ENCODE results near the gene DCAF7.

The DCAF7 gene

DNA sequence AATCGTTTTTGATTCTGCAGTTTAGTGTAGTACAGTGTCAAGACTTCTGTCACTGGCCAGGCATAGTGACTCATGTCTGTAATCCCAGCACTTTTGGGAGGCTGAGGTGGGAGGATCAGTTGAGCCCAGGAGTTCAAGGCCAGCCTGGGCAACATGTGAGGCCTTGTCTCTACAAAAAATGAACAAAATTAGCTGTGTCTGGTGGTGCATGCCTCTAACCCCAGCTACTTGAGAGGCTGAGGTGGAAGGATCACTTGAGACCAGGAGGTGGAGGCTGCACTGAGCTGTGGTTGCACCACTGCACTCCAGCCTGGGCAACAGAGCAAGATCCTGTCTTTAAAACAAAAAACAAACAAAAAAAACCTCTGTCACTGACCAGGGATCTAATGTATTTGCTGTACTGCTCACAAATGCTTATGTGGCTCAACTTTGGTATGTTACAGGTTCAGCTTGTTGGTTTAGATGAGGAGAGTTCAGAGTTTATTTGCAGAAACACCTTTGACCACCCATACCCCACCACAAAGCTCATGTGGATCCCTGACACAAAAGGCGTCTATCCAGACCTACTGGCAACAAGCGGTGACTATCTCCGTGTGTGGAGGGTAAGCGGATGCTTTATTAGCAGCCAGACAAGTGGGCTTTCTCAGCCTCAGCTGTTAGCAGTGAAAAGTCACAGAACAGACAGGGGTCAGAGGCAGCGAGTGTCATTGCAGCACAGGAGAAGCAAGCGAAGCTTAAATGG is 27.9 kb downstream of the DCAF7 start:
- TF ChIP-seq, protein P1, sequence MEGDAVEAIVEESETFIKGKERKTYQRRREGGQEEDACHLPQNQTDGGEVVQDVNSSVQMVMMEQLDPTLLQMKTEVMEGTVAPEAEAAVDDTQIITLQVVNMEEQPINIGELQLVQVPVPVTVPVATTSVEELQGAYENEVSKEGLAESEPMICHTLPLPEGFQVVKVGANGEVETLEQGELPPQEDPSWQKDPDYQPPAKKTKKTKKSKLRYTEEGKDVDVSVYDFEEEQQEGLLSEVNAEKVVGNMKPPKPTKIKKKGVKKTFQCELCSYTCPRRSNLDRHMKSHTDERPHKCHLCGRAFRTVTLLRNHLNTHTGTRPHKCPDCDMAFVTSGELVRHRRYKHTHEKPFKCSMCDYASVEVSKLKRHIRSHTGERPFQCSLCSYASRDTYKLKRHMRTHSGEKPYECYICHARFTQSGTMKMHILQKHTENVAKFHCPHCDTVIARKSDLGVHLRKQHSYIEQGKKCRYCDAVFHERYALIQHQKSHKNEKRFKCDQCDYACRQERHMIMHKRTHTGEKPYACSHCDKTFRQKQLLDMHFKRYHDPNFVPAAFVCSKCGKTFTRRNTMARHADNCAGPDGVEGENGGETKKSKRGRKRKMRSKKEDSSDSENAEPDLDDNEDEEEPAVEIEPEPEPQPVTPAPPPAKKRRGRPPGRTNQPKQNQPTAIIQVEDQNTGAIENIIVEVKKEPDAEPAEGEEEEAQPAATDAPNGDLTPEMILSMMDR (conservative IDR thresholded peaks at IDR 0.05; ENCODE audit: low read depth, low read length) = no peak
- Histone ChIP-seq H3K4me2 (no peak overlapping the region), H3K79me2 (ENCODE audit: insufficient read depth, low read depth) (no peaks in the 10 kb centered on the region), H3K27ac (no peak overlapping the region), H3K27me3 (ENCODE audit: insufficient read depth, low read depth) (no peaks in the 10 kb centered on the region), H4K20me1 (ENCODE audit: insufficient read depth) (no peaks in the 10 kb centered on the region), H3K4me3 (IDR thresholded peaks at IDR 0.05; ENCODE audit: insufficient read depth, low read depth, low read length) (no peak overlapping the region), H2AFZ (ENCODE audit: low read depth) (no peak overlapping the region), H3K4me1 (ENCODE audit: low read depth, poor library complexity, severe bottlenecking) (no peaks in the 10 kb centered on the region), H3K36me3 (ENCODE audit: insufficient read depth) (no peaks in the 10 kb centered on the region), H3K9ac (no peak overlapping the region)

DNA sequence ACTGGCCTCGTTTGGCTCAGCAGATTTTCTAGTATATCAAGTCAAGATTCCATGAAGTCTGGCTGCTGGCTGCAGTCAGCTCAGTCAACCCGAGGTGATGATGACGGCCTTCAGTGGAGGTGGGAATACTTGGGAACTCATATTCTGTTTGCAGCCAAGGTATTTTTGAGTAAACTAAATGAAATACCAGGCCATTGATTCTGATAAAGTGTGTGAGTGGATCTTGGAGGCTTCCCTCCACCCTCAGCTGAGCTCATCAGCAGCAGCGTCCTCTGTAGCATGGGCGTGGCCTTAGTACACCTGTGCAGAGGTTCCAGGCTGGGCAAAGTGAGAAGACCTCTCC is 28.5 kb downstream of the DCAF7 start:
- H3K79me2 ChIP-seq (ENCODE audit: insufficient read depth, low read depth) = no peaks in the 10 kb centered on the region
- no peaks in the 10 kb centered on the region for H3K4me1 ChIP-seq (ENCODE audit: low read depth, poor library complexity, severe bottlenecking)
- TF ChIP-seq, protein P1 (conservative IDR thresholded peaks at IDR 0.05; ENCODE audit: low read depth, low read length) = no peak
- H4K20me1 ChIP-seq (ENCODE audit: insufficient read depth) = no peaks in the 10 kb centered on the region
- H3K4me2 ChIP-seq = no peak overlapping the region
- no peaks in the 10 kb centered on the region for H3K27me3 ChIP-seq (ENCODE audit: insufficient read depth, low read depth)
- H3K27ac ChIP-seq = no peak overlapping the region
- no peaks in the 10 kb centered on the region for H3K36me3 ChIP-seq (ENCODE audit: insufficient read depth)
- H3K9ac ChIP-seq = no peak overlapping the region
- no peak overlapping the region for H2AFZ ChIP-seq (ENCODE audit: low read depth)
- no peak overlapping the region for H3K4me3 ChIP-seq (IDR thresholded peaks at IDR 0.05; ENCODE audit: insufficient read depth, low read depth, low read length)

DNA sequence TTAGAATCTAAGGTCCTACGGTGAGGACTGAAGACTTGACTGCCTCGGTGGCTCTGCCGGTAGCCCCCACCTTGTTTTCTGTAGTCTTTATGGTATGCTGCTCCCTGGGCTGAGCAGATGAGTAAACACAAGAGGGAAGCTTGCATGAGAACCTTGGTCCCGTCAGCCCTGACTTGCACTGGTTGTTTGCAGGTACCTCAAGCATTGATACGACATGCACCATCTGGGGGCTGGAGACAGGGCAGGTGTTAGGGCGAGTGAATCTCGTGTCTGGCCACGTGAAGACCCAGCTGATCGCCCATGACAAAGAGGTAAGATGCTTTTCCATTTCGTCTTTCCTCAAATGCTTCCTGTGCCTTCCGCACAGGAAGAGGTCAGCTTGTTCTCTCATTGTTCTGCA is 29.4 kb downstream of the DCAF7 start:
- Histone ChIP-seq H3K4me2 (no peak overlapping the region), H3K4me1 (ENCODE audit: low read depth, poor library complexity, severe bottlenecking) (peaks cover 4% of the 10 kb centered on the region), H3K36me3 (ENCODE audit: insufficient read depth) (no peaks in the 10 kb centered on the region), H3K27ac (no peak overlapping the region), H2AFZ (ENCODE audit: low read depth) (no peak overlapping the region), H3K4me3 (IDR thresholded peaks at IDR 0.05; ENCODE audit: insufficient read depth, low read depth, low read length) (no peak overlapping the region), H3K79me2 (ENCODE audit: insufficient read depth, low read depth) (no peaks in the 10 kb centered on the region), H3K27me3 (ENCODE audit: insufficient read depth, low read depth) (no peaks in the 10 kb centered on the region), H3K9ac (no peak overlapping the region), H4K20me1 (ENCODE audit: insufficient read depth) (no peaks in the 10 kb centered on the region)
- TF ChIP-seq, protein P1 (conservative IDR thresholded peaks at IDR 0.05; ENCODE audit: low read depth, low read length) = no peak

DNA sequence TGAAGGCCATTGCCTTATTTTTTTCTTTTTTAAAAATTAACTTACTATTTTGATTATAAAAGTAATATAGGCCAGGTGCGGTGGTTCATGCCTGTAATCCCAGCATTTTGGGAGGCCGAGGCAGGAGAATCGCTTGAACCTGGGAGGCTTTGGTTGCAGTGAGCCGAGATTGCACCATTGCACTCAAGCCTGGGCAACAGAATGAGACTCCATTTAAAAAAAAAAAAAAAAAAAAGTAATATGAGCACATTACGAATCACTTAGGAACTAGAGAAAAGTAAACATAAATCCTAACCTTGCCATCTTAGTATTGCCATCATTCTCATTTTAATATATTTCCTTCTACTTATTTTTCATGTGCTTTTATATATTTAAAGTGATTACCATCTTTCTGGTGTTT is 37.5 kb downstream of the DCAF7 start:
- H3K79me2 ChIP-seq (ENCODE audit: insufficient read depth, low read depth) = no peaks in the 10 kb centered on the region
- H3K27ac ChIP-seq = no peak overlapping the region
- no peak overlapping the region for H3K4me3 ChIP-seq (IDR thresholded peaks at IDR 0.05; ENCODE audit: insufficient read depth, low read depth, low read length)
- TF ChIP-seq, protein P1 (conservative IDR thresholded peaks at IDR 0.05; ENCODE audit: low read depth, low read length) = no peak
- H3K9ac ChIP-seq = no peak overlapping the region
- no peak overlapping the region for H3K4me2 ChIP-seq
- H2AFZ ChIP-seq (ENCODE audit: low read depth) = no peak overlapping the region
- H3K36me3 ChIP-seq (ENCODE audit: insufficient read depth) = no peaks in the 10 kb centered on the region
- peaks cover 21% of the 10 kb centered on the region for H3K4me1 ChIP-seq (ENCODE audit: low read depth, poor library complexity, severe bottlenecking)
- H4K20me1 ChIP-seq (ENCODE audit: insufficient read depth) = 0 out of 2 replicates have a peak, but pooled peaks cover 7% of the 10 kb centered on the region
- no peaks in the 10 kb centered on the region for H3K27me3 ChIP-seq (ENCODE audit: insufficient read depth, low read depth)
